Thymus (tissue), 14 donors: ENCODE data around the gene GGT6. TPM values are rescaled to one million over a fixed set of nuclear protein-coding genes. Genes with fewer than 3 reads are reported as not detected.
"Not testable (repeated sequence)": the region's sequence is repeated elsewhere in the genome, so short reads cannot be mapped to it uniquely, and the experiment has no call there.

ENCODE experiments used
- DNase-seq, 9 donors: peaks; one replicate each; pipeline ENCODE4 v3.0.0-alpha.2; 2013; ENCODE audit warnings: low spot score in 9 of 9, low read depth in 6 of 9, missing footprints in 1 of 9
- H3K27ac ChIP-seq, 2 donors: one replicate each; pipeline ENCODE4 v1.5.1; 2013; ENCODE audit warnings: control low read depth in 1 of 2, low read depth in 1 of 2, low read length in 1 of 2, mild to moderate bottlenecking in 1 of 2, moderate library complexity in 1 of 2
- H3K27me3 ChIP-seq, 2 donors: one replicate each; pipeline ENCODE4 v1.5.1; 2013; ENCODE audit warnings: low read length in 1 of 2; ENCODE audit not compliant: control insufficient read depth in 2 of 2, insufficient read depth in 1 of 2
- H3K36me3 ChIP-seq, 2 donors: one replicate each; pipeline ENCODE4 v1.5.1; 2013; ENCODE audit warnings: low read length in 1 of 2, mild to moderate bottlenecking in 1 of 2, moderate library complexity in 1 of 2; ENCODE audit not compliant: control insufficient read depth in 2 of 2, insufficient read depth in 2 of 2
- H3K4me1 ChIP-seq, 2 donors: one replicate each; pipeline ENCODE4 v1.5.1; 2013; ENCODE audit warnings: low read length in 2 of 2; ENCODE audit not compliant: control insufficient read depth in 2 of 2, insufficient read depth in 2 of 2
- H3K4me3 ChIP-seq, 2 donors: one replicate each; pipeline ENCODE4 v1.5.1; 2013; ENCODE audit warnings: low read length in 2 of 2, control low read depth in 1 of 2, mild to moderate bottlenecking in 1 of 2
- H3K9me3 ChIP-seq, 2 donors: one replicate each; pipeline ENCODE4 v1.5.1; 2013; ENCODE audit warnings: low read length in 1 of 2, mild to moderate bottlenecking in 1 of 2; ENCODE audit not compliant: control insufficient read depth in 2 of 2, insufficient read depth in 1 of 2
- WGBS: extraction: QIAGEN DNeasy Blood & Tissue Kit; methylation state at CpG from one replicate; pipeline ENCODE4 v1.1.7; 2013; 5-methylcytosine and 5-hydroxymethylcytosine counted together
- long read RNA-seq, 10 donors: transcript quantifications; one replicate each; lab custom pipeline, GENCODE V29; 2026
- polyA plus RNA-seq: library from polyadenylated mRNA; stranded (reverse); fragments of 200-250 nt; gene quantifications from one replicate; pipeline ENCODE4 v1.2.3, GENCODE V29; 2013
- total RNA-seq: library from RNA; stranded (reverse); fragments of 120-200 nt; gene quantifications from one replicate; pipeline ENCODE4 v1.2.4, GENCODE V29; 2013
- donor health status: healthy.

GGT6 gene, protein sequence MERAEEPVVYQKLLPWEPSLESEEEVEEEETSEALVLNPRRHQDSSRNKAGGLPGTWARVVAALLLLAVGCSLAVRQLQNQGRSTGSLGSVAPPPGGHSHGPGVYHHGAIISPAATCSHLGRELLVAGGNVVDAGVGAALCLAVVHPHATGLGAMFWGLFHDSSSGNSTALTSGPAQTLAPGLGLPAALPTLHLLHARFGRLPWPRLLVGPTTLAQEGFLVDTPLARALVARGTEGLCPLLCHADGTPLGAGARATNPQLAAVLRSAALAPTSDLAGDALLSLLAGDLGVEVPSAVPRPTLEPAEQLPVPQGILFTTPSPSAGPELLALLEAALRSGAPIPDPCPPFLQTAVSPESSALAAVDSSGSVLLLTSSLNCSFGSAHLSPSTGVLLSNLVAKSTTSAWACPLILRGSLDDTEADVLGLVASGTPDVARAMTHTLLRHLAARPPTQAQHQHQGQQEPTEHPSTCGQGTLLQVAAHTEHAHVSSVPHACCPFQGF
- 0.90 TPM for total RNA-seq
- 3.7 TPM for polyA plus RNA-seq
- long read RNA-seq, donor 1: 0 reads
- long read RNA-seq, donor 2: 0 reads
- long read RNA-seq, donor 3: 0 reads
- long read RNA-seq, donor 4: 0 reads
- long read RNA-seq, donor 5: 0 reads
- long read RNA-seq, donor 6: 0 reads
- long read RNA-seq, donor 7: 0 reads
- long read RNA-seq, donor 8: 0 reads
- long read RNA-seq, donor 9: 0 reads
- long read RNA-seq, donor 10, partial matches to known transcripts: 0 of 1 reads
- long read RNA-seq, donor 10, other reads (novel, unspliced or antisense): 0 of 1 reads

- 93% methylated on average over 12 of the region's 12 CpGs for WGBS
- H3K4me3 ChIP-seq: no peak within 1 kb of the TSS
- no peak within 1 kb of the TSS for H3K27ac ChIP-seq
- H3K9me3 ChIP-seq: no peaks in the 10 kb centered on the region
- peaks cover 8 to 28% of the 10 kb centered on the region in 2 donors for H3K4me1 ChIP-seq
- DNase-seq: no peak
- H3K36me3 ChIP-seq: no peaks in the 10 kb centered on the region
- H3K27me3 ChIP-seq: no peaks in the 10 kb centered on the region
Observed at GRCh38 chr17:4560421-4560820, at the start of gene GGT6. Gene GGT6 (minus strand): TSS chr17:4560577. CDS start chr17:4560521, 56 bp downstream.

DNA sequence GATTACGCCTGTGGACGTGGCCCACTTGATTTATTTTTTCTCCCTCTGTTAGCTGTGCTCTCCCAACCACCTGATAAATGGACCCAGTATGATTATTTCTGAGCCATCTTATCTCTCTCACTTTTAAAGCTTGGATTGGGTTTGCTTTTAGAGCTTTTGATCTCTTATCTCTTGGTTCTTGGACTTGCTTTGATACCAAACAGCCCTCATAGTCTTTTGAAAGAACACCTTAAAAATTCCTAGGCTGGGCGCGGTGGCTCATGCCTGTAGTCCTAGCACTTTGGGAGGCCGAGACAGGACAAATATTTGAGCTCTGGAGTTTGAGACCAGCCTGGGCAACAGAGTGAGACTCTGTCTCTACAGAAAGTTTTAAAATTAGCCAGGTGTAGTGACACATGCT lies 49.8 kb upstream of the GGT6 start:
- Histone ChIP-seq H3K4me3 (no peak overlapping the region), H3K9me3 (no peaks in the 10 kb centered on the region), H3K27ac (no peak overlapping the region), H3K36me3 (no peaks in the 10 kb centered on the region), H3K4me1 (peaks cover 0 to 8% of the 10 kb centered on the region in 2 donors), H3K27me3 (peaks cover 0 to 12% of the 10 kb centered on the region in 2 donors)
- WGBS: 96% methylated on average over 5 of the region's 5 CpGs
- DNase-seq: no peak

DNA sequence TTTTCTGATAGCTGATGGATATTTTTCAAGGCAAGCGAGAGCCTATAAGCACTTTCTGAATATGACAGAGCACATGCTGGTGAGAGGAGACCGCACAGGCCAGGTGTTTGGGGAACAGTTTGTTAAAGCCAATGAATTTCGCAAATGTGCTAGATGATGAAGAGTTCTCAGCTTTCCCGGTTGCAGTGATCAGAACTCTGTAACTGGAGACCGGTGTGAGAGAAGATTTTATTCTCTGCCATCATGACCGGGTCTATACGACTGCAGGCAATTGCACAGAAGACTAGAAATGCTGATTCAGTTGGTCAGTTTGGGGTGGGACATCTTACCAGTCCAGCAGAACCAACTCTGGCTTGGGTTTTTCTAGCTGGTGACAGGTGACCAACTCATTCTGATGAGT lies 49.4 kb upstream of the GGT6 start:
- Histone ChIP-seq H3K27ac (no peak overlapping the region), H3K4me3 (no peak overlapping the region), H3K4me1 (peaks cover 0 to 8% of the 10 kb centered on the region in 2 donors), H3K27me3 (peaks cover 0 to 12% of the 10 kb centered on the region in 2 donors), H3K36me3 (no peaks in the 10 kb centered on the region), H3K9me3 (no peaks in the 10 kb centered on the region)
- no peak for DNase-seq
- 96% methylated on average over 7 of the region's 7 CpGs for WGBS

- no peak overlapping the region for H3K4me3 ChIP-seq
Observed at GRCh38 chr17:4607773-4608187, 47.4 kb upstream of the GGT6 start.

GRCh38 chr17:4607261-4607741 lies 46.9 kb upstream of the GGT6 start:
- Histone ChIP-seq H3K36me3 (no peaks in the 10 kb centered on the region), H3K27ac (no peak overlapping the region), H3K4me1 (peaks cover 0 to 8% of the 10 kb centered on the region in 2 donors), H3K9me3 (no peaks in the 10 kb centered on the region), H3K27me3 (peaks cover 0 to 12% of the 10 kb centered on the region in 2 donors), H3K4me3 (no peak overlapping the region)
- no peak for DNase-seq
- WGBS: 85% methylated on average over 25 of the region's 25 CpGs

More at GRCh38 chr17:4607773-4608187, 47.4 kb upstream of the GGT6 start:
- no peak for DNase-seq
- peaks cover 0 to 8% of the 10 kb centered on the region in 2 donors for H3K4me1 ChIP-seq
- H3K9me3 ChIP-seq: no peaks in the 10 kb centered on the region
- H3K27me3 ChIP-seq: peaks cover 0 to 12% of the 10 kb centered on the region in 2 donors
- H3K36me3 ChIP-seq: no peaks in the 10 kb centered on the region
- 17% methylated on average over 9 of the region's 9 CpGs for WGBS
- no peak overlapping the region for H3K27ac ChIP-seq

- WGBS: 69% methylated on average over 12 of the region's 12 CpGs
- peaks cover 0 to 8% of the 10 kb centered on the region in 2 donors for H3K4me1 ChIP-seq
- no peaks in the 10 kb centered on the region for H3K9me3 ChIP-seq
- H3K4me3 ChIP-seq: no peak overlapping the region
- no peak overlapping the region for H3K27ac ChIP-seq
- DNase-seq: no peak
- H3K36me3 ChIP-seq: no peaks in the 10 kb centered on the region
- peaks cover 0 to 14% of the 10 kb centered on the region in 2 donors for H3K27me3 ChIP-seq
Observed at GRCh38 chr17:4605826-4606225, 45.4 kb upstream of the GGT6 start.

DNA sequence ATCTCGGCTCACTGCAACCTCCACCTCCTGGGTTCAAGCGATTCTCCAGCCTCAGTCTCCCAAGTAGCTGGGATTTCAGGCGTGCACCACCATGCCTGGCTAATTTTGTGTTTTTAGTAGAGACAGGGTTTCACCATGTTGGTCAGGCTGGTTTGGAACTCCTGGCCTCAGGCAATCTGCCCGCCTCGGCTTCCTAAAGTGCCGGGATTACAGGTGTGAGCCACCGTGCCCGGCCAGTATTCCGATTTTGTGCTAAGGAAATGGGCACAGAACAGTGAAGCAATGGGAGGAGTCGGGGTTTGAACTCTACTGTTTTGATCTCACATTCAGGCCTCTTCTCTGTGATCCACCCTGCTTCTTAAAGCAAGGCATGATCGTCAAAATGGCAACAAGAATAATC lies 44.4 kb upstream of the GGT6 start:
- DNase-seq: not testable (repeated sequence)
- 93% methylated on average over 11 of the region's 11 CpGs for whole genome bisulfite sequencing

GRCh38 chr17:4604111-4604644 lies 43.8 kb upstream of the GGT6 start:
- Histone ChIP-seq H3K9me3 (no peaks in the 10 kb centered on the region), H3K27me3 (peaks cover 0 to 25% of the 10 kb centered on the region in 2 donors), H3K27ac (no peak overlapping the region), H3K4me1 (peaks cover 0 to 17% of the 10 kb centered on the region in 2 donors), H3K4me3 (no peak overlapping the region), H3K36me3 (no peaks in the 10 kb centered on the region)
- 90% methylated on average over 18 of the region's 18 CpGs for WGBS
- DNase-seq: peak in 1 of 9 donors; percentile 9

More for the DNA sequence above, 44.4 kb upstream of the GGT6 start:
- H3K36me3 ChIP-seq, H3K27ac ChIP-seq, H3K4me3 ChIP-seq, H3K9me3 ChIP-seq: not testable (repeated sequence)
- Histone ChIP-seq H3K27me3 (peaks cover 0 to 19% of the 10 kb centered on the region in 2 donors), H3K4me1 (peaks cover 0 to 13% of the 10 kb centered on the region in 2 donors)
